Epithelial cell of prostate (primary cell): Measurements from ENCODE around the gene HDHD2.

Experiments
- DNase-seq: peaks from one replicate; pipeline ENCODE4 v3.0.0-alpha.2; 2011; ENCODE audit warnings: low read depth, low spot score
- H3K27ac ChIP-seq: fragments of 450-650 bp; 2 replicates; pipeline ENCODE4 v1.5.1; 2017; ENCODE audit warnings: mild to moderate bottlenecking

HDHD2 gene

GRCh38 chr18:47150824-47151366 is 595 bp upstream of the HDHD2 start:
- no peak for DNase-seq
- H3K27ac ChIP-seq: peak overlapping the region; percentile 82

GRCh38 chr18:47149457-47150028 is 757 bp downstream of the HDHD2 start:
- no peak for DNase-seq
- H3K27ac ChIP-seq: peak overlapping the region; percentile 82

- no peak overlapping the region for H3K27ac ChIP-seq
- DNase-seq: no peak
Measured at GRCh38 chr18:47146206-47146605, 4.1 kb downstream of the HDHD2 start.

- H3K27ac ChIP-seq: no peak overlapping the region
- no peak for DNase-seq
Measured at GRCh38 chr18:47143899-47144485, 6.3 kb downstream of the HDHD2 start.

GRCh38 chr18:47143153-47143552 is 7.1 kb downstream of the HDHD2 start:
- DNase-seq: no peak
- H3K27ac ChIP-seq: no peak overlapping the region

- no peak overlapping the region for H3K27ac ChIP-seq
- DNase-seq: no peak
Measured at GRCh38 chr18:47141289-47141688, 9.0 kb downstream of the HDHD2 start.

- H3K27ac ChIP-seq: no peak overlapping the region
- no peak for DNase-seq
Measured at GRCh38 chr18:47121146-47121545, 29.2 kb downstream of the HDHD2 start.

GRCh38 chr18:47120428-47120827 is 29.9 kb downstream of the HDHD2 start:
- DNase-seq: no peak
- H3K27ac ChIP-seq: no peak overlapping the region

- DNase-seq: no peak
- H3K27ac ChIP-seq: no peak overlapping the region
Measured at GRCh38 chr18:47118981-47119380, 31.3 kb downstream of the HDHD2 start.

GRCh38 chr18:47115205-47115604 is 35.1 kb downstream of the HDHD2 start:
- H3K27ac ChIP-seq: no peak overlapping the region
- no peak for DNase-seq

- no peak for DNase-seq
- no peak overlapping the region for H3K27ac ChIP-seq
Measured at GRCh38 chr18:47113796-47114540, 36.3 kb downstream of the HDHD2 start.

GRCh38 chr18:47110492-47111274 is 39.6 kb downstream of the HDHD2 start:
- no peak overlapping the region for H3K27ac ChIP-seq
- no peak for DNase-seq

- no peak for DNase-seq
Measured at GRCh38 chr18:47109720-47110119, 40.6 kb downstream of the HDHD2 start.

GRCh38 chr18:47108998-47109405 is 41.3 kb downstream of the HDHD2 start:
- no peak for DNase-seq
- no peak overlapping the region for H3K27ac ChIP-seq

More at GRCh38 chr18:47109720-47110119, 40.6 kb downstream of the HDHD2 start:
- H3K27ac ChIP-seq: no peak overlapping the region

GRCh38 chr18:47108373-47108772 is 41.9 kb downstream of the HDHD2 start:
- DNase-seq: no peak
- H3K27ac ChIP-seq: no peak overlapping the region

GRCh38 chr18:47100212-47100831 is 50.0 kb downstream of the HDHD2 start:
- peak; percentile 20 for DNase-seq
- no peak overlapping the region for H3K27ac ChIP-seq

- no peak for DNase-seq
- H3K27ac ChIP-seq: no peak overlapping the region
Measured at GRCh38 chr18:47095810-47096209, 54.5 kb downstream of the HDHD2 start.

- H3K27ac ChIP-seq: no peak overlapping the region
- no peak for DNase-seq
Measured at GRCh38 chr18:47087676-47088075, 62.6 kb downstream of the HDHD2 start.

- no peak overlapping the region for H3K27ac ChIP-seq
- DNase-seq: no peak
Measured at GRCh38 chr18:47081578-47081977, 68.7 kb downstream of the HDHD2 start.

GRCh38 chr18:47080872-47081271 is 69.4 kb downstream of the HDHD2 start:
- no peak for DNase-seq
- no peak overlapping the region for H3K27ac ChIP-seq
